DND-41 (cell line): ENCODE results near the gene UBR1.

Experiments used
- EZH2 ChIP-seq: IDR thresholded peaks from 3 replicates; pipeline ENCODE4 v1.6.1; 2012; ENCODE audit warnings: borderline replicate concordance, low read depth, mild to moderate bottlenecking, moderate library complexity, low read length, inconsistent platforms; ENCODE audit not compliant: severe bottlenecking
- TF ChIP-seq, protein P1 (sequence below): IDR thresholded peaks from 2 replicates; pipeline ENCODE4 v1.5.1; 2012; ENCODE audit warnings: borderline replicate concordance, low read length, moderate library complexity, mild to moderate bottlenecking; ENCODE audit not compliant: poor library complexity, severe bottlenecking; ENCODE audit errors: extremely low read depth

DNA sequence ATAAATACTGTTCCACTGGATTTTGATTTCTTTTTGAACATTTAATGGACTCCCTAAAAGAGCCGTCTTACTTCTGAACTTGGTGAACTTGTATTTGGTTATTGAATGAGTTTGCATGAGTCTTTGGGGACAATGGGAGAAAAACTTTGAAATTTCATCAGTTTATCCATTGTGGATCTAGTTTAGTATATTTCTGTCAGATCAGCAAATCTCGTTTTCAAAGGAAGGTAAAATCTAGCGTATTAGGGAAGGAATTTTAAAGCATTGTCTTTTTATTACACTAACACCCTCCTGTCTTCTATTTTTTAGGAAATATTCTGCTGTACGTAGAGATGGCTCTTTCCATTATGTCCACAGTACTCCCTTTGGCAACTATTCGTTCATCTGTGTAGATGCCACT is 40.3 kb upstream of the UBR1 start:
- TF ChIP-seq, protein P1, sequence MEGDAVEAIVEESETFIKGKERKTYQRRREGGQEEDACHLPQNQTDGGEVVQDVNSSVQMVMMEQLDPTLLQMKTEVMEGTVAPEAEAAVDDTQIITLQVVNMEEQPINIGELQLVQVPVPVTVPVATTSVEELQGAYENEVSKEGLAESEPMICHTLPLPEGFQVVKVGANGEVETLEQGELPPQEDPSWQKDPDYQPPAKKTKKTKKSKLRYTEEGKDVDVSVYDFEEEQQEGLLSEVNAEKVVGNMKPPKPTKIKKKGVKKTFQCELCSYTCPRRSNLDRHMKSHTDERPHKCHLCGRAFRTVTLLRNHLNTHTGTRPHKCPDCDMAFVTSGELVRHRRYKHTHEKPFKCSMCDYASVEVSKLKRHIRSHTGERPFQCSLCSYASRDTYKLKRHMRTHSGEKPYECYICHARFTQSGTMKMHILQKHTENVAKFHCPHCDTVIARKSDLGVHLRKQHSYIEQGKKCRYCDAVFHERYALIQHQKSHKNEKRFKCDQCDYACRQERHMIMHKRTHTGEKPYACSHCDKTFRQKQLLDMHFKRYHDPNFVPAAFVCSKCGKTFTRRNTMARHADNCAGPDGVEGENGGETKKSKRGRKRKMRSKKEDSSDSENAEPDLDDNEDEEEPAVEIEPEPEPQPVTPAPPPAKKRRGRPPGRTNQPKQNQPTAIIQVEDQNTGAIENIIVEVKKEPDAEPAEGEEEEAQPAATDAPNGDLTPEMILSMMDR: no peak
- TF ChIP-seq EZH2: no peak
